KMS-11 (cell line): Measurements from ENCODE around the gene RPL13.

ENCODE experiments used
- H2AFZ ChIP-seq: fragments of 200-600 bp; sonication (generic); 2 replicates; pipeline ENCODE4 v1.6.1; 2016; ENCODE audit warnings: antibody characterized with exemption, mixed run types, low read depth
- H3K27ac ChIP-seq: fragments of 200-600 bp; sonication (generic); 2 replicates; pipeline ENCODE4 v1.6.1; 2016; ENCODE audit warnings: mild to moderate bottlenecking, mixed run types
- H3K27me3 ChIP-seq: fragments of 200-600 bp; sonication (generic); 2 replicates; pipeline ENCODE4 v1.6.1; 2017; ENCODE audit warnings: mild to moderate bottlenecking, low read depth, mixed run types, moderate library complexity; ENCODE audit not compliant: insufficient read depth
- H3K36me3 ChIP-seq: fragments of 200-600 bp; sonication (generic); 2 replicates; pipeline ENCODE4 v1.6.1; 2017; ENCODE audit warnings: mild to moderate bottlenecking, mixed run types; ENCODE audit not compliant: insufficient read depth
- H3K4me1 ChIP-seq: fragments of 200-600 bp; sonication (generic); 2 replicates; pipeline ENCODE4 v1.6.1; 2016; ENCODE audit warnings: mild to moderate bottlenecking, low read depth, mixed run types; ENCODE audit not compliant: poor library complexity, severe bottlenecking
- H3K4me2 ChIP-seq: fragments of 200-600 bp; sonication (generic); 2 replicates; pipeline ENCODE4 v1.7.0; 2016; ENCODE audit warnings: mild to moderate bottlenecking, mixed run types
- H3K4me3 ChIP-seq: fragments of 200-600 bp; sonication (generic); IDR thresholded peaks from 2 replicates; pipeline ENCODE4 v1.6.1; 2017; ENCODE audit warnings: low read depth, low read length, mixed read lengths; ENCODE audit not compliant: insufficient read depth
- H3K79me2 ChIP-seq: fragments of 200-600 bp; sonication (generic); 2 replicates; pipeline ENCODE4 v1.6.1; 2016; ENCODE audit warnings: low read depth, mixed run types; ENCODE audit not compliant: insufficient read depth
- H3K9ac ChIP-seq: fragments of 200-600 bp; sonication (generic); 2 replicates; pipeline ENCODE4 v1.6.1; 2016; ENCODE audit warnings: mild to moderate bottlenecking, mixed run types
- H4K20me1 ChIP-seq: fragments of 200-600 bp; sonication (generic); 2 replicates; pipeline ENCODE4 v1.6.1; 2016; ENCODE audit warnings: mild to moderate bottlenecking, mixed run types; ENCODE audit not compliant: insufficient read depth
- TF ChIP-seq, protein P1 (sequence below): fragments of 200-600 bp; sonication (generic); conservative IDR thresholded peaks from 2 replicates; pipeline ENCODE4 v1.6.1; 2017; ENCODE audit warnings: low read depth, mild to moderate bottlenecking, antibody characterized with exemption, low read length, moderate library complexity, mixed read lengths

The RPL13 gene

DNA sequence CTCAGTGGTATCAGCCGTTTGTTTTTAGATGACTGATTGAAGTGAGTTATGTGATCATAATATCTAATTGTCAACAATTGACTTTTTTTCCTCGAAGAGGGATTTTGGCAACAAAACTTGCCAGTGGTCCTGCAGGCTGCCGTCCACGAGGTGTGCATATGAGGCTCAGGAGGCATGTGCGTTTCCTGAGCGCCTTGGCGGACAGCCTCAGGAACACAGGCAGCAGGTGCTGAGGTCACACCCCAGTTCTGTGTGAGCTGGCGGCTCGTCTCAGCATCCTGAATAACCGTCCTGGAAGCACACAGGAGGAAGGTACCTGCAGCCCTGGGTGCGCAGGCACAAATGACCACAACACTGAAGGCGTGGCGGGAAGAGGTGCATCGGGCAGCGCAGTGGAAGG lies 40.6 kb upstream of the RPL13 start:
- H2AFZ ChIP-seq: no peak overlapping the region
- H3K9ac ChIP-seq: no peak overlapping the region
- H3K4me3 ChIP-seq: no peak overlapping the region
- TF ChIP-seq, protein P1, sequence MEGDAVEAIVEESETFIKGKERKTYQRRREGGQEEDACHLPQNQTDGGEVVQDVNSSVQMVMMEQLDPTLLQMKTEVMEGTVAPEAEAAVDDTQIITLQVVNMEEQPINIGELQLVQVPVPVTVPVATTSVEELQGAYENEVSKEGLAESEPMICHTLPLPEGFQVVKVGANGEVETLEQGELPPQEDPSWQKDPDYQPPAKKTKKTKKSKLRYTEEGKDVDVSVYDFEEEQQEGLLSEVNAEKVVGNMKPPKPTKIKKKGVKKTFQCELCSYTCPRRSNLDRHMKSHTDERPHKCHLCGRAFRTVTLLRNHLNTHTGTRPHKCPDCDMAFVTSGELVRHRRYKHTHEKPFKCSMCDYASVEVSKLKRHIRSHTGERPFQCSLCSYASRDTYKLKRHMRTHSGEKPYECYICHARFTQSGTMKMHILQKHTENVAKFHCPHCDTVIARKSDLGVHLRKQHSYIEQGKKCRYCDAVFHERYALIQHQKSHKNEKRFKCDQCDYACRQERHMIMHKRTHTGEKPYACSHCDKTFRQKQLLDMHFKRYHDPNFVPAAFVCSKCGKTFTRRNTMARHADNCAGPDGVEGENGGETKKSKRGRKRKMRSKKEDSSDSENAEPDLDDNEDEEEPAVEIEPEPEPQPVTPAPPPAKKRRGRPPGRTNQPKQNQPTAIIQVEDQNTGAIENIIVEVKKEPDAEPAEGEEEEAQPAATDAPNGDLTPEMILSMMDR: no peak
- H4K20me1 ChIP-seq: no peaks in the 10 kb centered on the region
- no peak overlapping the region for H3K4me2 ChIP-seq
- H3K27me3 ChIP-seq: no peaks in the 10 kb centered on the region
- peaks cover 47% of the 10 kb centered on the region; the same call in 1 of the 2 replicates for H3K79me2 ChIP-seq
- peaks cover 22% of the 10 kb centered on the region for H3K4me1 ChIP-seq
- H3K36me3 ChIP-seq: peaks cover 17% of the 10 kb centered on the region; the same call in 1 of the 2 replicates
- no peak overlapping the region for H3K27ac ChIP-seq

GRCh38 chr16:89522287-89522686 lies 38.2 kb upstream of the RPL13 start:
- H3K79me2 ChIP-seq: peaks cover 52% of the 10 kb centered on the region; the same call in 1 of the 2 replicates
- H3K9ac ChIP-seq: no peak overlapping the region
- TF ChIP-seq, protein P1: no peak

DNA sequence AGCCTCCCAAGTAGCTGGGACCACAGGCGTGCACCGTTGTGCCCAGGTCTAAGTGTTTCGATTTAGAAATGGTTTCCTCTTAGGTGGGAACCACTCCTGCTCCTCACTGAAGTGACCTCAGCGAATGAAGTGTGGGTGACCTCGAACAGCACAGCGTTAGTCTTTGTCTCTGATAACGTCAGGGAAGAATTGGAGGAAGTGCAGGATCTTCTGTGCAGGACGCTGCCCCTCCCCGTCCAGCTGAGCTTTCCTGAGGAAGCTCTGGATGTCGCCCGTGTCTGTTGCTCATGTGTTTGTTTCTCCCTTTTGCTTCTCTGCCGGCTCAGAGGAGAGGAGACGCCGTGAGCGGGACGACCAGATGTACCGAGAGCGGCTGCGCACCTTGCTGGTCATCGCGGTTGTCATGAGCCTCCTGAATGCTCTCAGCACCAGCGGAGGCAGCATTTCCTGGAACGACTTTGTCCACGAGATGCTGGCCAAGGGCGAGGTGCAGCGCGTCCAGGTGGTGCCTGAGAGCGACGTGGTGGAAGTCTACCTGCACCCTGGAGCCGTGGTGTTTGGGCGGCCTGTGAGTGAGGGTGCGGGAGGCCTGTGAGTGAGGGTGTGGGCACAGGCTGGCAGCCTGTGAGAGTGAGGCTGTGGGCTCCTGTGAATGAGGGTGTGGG lies 36.7 kb upstream of the RPL13 start:
- Histone ChIP-seq H3K79me2 (peaks cover 41% of the 10 kb centered on the region; the same call in 1 of the 2 replicates), H3K4me3 (no peak overlapping the region), H3K4me1 (peaks cover 39% of the 10 kb centered on the region), H2AFZ (no peak overlapping the region), H3K4me2 (peak overlapping the region; percentile 70), H3K27me3 (no peaks in the 10 kb centered on the region), H3K9ac (no peak overlapping the region), H3K27ac (no peak overlapping the region), H3K36me3 (peaks cover 4% of the 10 kb centered on the region; the same call in 1 of the 2 replicates), H4K20me1 (no peaks in the 10 kb centered on the region)
- TF ChIP-seq, protein P1: no peak

More at GRCh38 chr16:89522287-89522686, 38.2 kb upstream of the RPL13 start:
- no peak overlapping the region for H2AFZ ChIP-seq
- H3K4me1 ChIP-seq: peaks cover 39% of the 10 kb centered on the region
- H3K36me3 ChIP-seq: peaks cover 16% of the 10 kb centered on the region; the same call in 1 of the 2 replicates
- H3K27ac ChIP-seq: no peak overlapping the region
- no peak overlapping the region for H3K4me3 ChIP-seq
- H4K20me1 ChIP-seq: no peaks in the 10 kb centered on the region
- H3K4me2 ChIP-seq: no peak overlapping the region
- H3K27me3 ChIP-seq: no peaks in the 10 kb centered on the region

GRCh38 chr16:89525146-89525913 lies 35.2 kb upstream of the RPL13 start:
- no peaks in the 10 kb centered on the region for H3K27me3 ChIP-seq
- TF ChIP-seq, protein P1: no peak
- no peak overlapping the region for H3K4me3 ChIP-seq
- peaks cover 39% of the 10 kb centered on the region for H3K4me1 ChIP-seq
- H3K4me2 ChIP-seq: peak overlapping the region; percentile 70
- H2AFZ ChIP-seq: no peak overlapping the region
- H4K20me1 ChIP-seq: no peaks in the 10 kb centered on the region
- peaks cover 5% of the 10 kb centered on the region; the same call in 1 of the 2 replicates for H3K36me3 ChIP-seq
- H3K27ac ChIP-seq: peak overlapping the region; percentile 64
- H3K79me2 ChIP-seq: peaks cover 30% of the 10 kb centered on the region; the same call in 1 of the 2 replicates
- no peak overlapping the region for H3K9ac ChIP-seq
